T47D (cell line): Measurements from ENCODE around the gene TTC8.
"Not testable (repeated sequence)": the region's sequence is repeated elsewhere in the genome, so short reads cannot be mapped to it uniquely, and the experiment has no call there.

Source experiments
- DNase-seq, 2 experiments: peaks; one replicate each; pipeline versions ENCODE4 v3.0.0 to v3.0.0-alpha.2; 2011 to 2012; ENCODE audit warnings: low read depth in 1 of 2, low spot score in 1 of 2
- JUND ChIP-seq: IDR thresholded peaks from 2 replicates; pipeline ENCODE4 v1.6.1; 2012; ENCODE audit warnings: low read depth
- in situ Hi-C: cut with HindIII; loops from 2 replicates; pipeline ENCODE4 v1.10.0; 2016; ENCODE audit warnings: low sequenced_read_pairs, low pct_unique_long_range_greater_than_20kb

TTC8 gene

DNA sequence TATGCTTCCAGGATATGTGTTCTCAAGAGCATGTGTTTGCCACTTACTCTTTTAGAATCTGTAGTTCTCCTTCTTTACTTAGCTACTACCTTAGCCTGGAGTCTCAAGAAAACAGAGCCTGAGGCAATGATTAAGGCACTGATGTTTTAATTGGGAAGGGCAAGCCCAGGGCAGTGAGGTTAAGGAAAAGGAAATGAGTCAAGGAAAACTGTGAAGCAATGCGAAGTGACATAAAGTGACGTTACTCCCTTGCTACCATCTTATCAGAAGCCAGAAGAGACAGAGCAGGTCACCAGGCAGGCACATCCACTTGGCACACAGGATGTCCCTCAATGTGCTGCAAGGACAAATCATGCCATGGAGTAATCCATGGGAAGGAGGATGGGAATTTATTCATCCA lies 20.4 kb upstream of the TTC8 start:
- no peak for TF ChIP-seq JUND
- DNase-seq = no peak
- in situ Hi-C loops = no loop called here

DNA sequence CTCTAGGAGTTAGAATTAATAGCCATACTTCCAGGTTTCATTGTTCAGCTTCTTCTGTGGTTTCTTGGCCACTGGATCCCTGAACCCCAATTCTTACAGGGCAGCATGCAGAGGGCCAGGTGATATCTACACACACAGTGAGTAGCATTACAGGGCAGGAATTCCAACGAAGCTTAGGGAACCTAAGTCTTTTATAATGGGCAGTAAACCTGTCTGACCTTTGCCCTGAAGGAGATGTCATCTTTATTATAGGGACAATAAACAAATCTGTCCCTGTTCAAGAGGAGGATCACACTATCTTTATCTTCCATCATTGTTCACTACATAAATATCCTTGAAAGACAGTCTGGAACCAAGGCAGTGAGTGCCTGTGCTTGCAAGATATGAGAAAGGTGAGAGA lies 20.0 kb upstream of the TTC8 start:
- DNase-seq = no peak

GRCh38 chr14:88808359-88808758 lies 16.1 kb upstream of the TTC8 start:
- no peak for TF ChIP-seq JUND
- no peak for DNase-seq
- in situ Hi-C loops = no loop called here

More for the DNA sequence above, 20.0 kb upstream of the TTC8 start:
- no peak for TF ChIP-seq JUND
- in situ Hi-C loops = no loop called here

GRCh38 chr14:88815980-88816379 lies 8.5 kb upstream of the TTC8 start:
- no peak for DNase-seq
- TF ChIP-seq JUND = no peak
- in situ Hi-C loops = no loop called here

DNA sequence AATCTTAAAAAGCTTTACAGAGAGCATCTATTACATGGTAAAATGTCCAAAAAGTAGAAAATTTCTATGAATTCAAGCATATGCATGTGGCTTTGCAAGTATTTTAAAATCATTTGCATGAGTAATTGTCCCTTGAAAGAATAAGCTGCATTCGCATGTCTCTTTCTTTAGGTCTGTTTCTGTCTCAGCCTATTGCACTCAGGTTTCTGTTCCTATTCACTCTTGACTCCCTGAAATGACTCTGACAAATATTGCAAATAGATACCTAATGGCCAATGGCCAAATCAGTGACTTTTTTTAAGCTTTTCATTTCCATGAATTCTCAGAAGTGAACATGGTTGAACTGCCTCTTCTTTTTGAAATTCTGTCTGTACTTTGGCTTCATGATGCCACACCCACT lies 6.4 kb upstream of the TTC8 start:
- no peak for TF ChIP-seq JUND
- DNase-seq = no peak
- in situ Hi-C loops = no loop called here

GRCh38 chr14:88819674-88820073 lies 4.8 kb upstream of the TTC8 start:
- DNase-seq, in situ Hi-C loops: not testable (repeated sequence)

GRCh38 chr14:88821378-88821777 lies 3.1 kb upstream of the TTC8 start:
- no peak for TF ChIP-seq JUND
- DNase-seq = no peak
- in situ Hi-C loops = no loop called here

GRCh38 chr14:88821888-88822287 lies 2.6 kb upstream of the TTC8 start:
- TF ChIP-seq JUND = no peak
- no peak for DNase-seq
- in situ Hi-C loops = no loop called here

DNA sequence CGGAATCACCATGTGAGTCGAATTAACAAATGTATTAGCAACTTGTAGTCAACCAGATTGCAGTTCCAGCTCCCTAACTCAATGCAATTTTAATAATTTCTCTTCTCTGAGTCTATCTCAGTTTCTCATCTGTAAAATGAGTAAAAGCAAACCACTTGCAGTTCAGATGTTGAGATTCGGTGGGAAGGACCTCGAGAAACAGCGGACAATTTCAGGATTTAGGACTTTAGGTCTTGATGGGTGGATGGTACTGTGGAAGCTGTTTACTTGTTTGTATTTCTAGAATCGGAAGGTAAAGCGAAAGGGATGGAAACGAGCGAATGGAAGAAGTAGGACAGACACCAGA lies 510 bp upstream of the TTC8 start:
- in situ Hi-C loops = no loop called here
- DNase-seq = no peak
- no peak for TF ChIP-seq JUND

- in situ Hi-C loops = no loop called here
- TF ChIP-seq JUND = no peak
- DNase-seq = peak; percentile 18
Measured at GRCh38 chr14:88825078-88825458, 617 bp downstream of the TTC8 start.

DNA sequence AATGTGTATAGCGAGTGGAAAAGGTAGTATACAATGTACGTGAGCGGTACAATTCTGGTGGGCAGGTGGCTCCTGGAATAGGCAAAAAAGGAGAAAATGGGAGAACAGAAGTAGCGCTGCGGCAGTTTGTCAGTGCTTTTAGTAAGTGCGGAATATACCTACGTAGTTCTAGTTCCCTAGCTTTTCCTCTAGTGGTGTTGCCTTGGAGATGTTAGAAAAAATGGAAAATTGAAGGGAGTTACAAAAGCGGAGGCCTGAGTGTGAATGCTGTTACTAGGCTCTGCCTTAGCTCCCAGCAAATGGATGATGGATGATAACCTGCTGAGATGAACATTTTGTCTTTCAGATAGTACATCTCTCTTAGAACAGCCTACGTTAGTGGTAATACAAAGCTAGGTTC lies 1.1 kb downstream of the TTC8 start:
- DNase-seq = no peak
- in situ Hi-C loops = no loop called here
- TF ChIP-seq JUND = no peak

- in situ Hi-C loops = no loop called here
- no peak for TF ChIP-seq JUND
- DNase-seq = peak in 1 of 2 experiments; percentile 25
Measured at GRCh38 chr14:88829188-88829587, 4.7 kb downstream of the TTC8 start.

- TF ChIP-seq JUND = no peak
- no peak for DNase-seq
- in situ Hi-C loops = no loop called here
Measured at GRCh38 chr14:88829685-88830302, 5.3 kb downstream of the TTC8 start.

DNA sequence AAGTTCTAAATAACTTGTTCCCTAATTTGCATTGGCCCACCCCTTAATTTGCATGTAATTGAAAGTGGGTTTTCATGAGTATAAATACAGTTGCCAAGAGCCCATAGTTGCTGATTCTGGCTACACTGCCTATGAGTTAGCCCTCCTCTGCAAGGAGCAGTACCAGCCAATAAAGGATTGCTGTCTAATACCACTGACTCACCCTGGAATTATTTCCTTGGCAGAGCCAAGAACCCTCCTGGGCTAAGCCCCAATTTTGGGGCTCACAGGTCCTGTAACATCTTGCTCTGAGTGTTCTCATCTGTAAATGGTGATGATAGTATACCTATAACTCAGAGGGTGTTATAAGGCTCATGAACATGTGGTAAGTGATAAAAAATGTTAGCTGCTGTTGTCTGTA lies 6.8 kb downstream of the TTC8 start:
- DNase-seq = no peak
- no peak for TF ChIP-seq JUND
- in situ Hi-C loops = no loop called here
